ENCODE results near the gene TGM1.

Gene TGM1

GRCh38 chr14:24262821-24263733 is at the start of gene TGM1:
TSS of gene TGM1 (minus strand) at chr14:24263177. CDS start at chr14:24262352, 825 bp downstream.
- no peak for DNase-seq

- DNase-seq: no peak
Observed at GRCh38 chr14:24311837-24312615, 49.0 kb upstream of the TGM1 start.

GRCh38 chr14:24310646-24311604 is 47.9 kb upstream of the TGM1 start, which contains the start of gene LTB4R:
TSS of gene LTB4R (plus strand) at chr14:24311502. CDS start at chr14:24315652, 4,150 bp downstream.
- peak; percentile 61 for DNase-seq

GRCh38 chr14:24310265-24310645 is 47.3 kb upstream of the TGM1 start:
- DNase-seq: no peak

- DNase-seq: no peak
Observed at GRCh38 chr14:24309538-24310264, 46.7 kb upstream of the TGM1 start, which contains the start of gene LTB4R2. TSS of gene LTB4R2 (plus strand) at chr14:24310140. CDS start at chr14:24310665, 525 bp downstream.

GRCh38 chr14:24308342-24309124 is 45.6 kb upstream of the TGM1 start:
- DNase-seq: no peak

- DNase-seq: peak; percentile 54
Observed at GRCh38 chr14:24307575-24308341, 44.8 kb upstream of the TGM1 start, which contains the start of gene CIDEB. TSS of gene CIDEB (minus strand) at chr14:24307977. CDS start at chr14:24307858, 119 bp downstream.

- no peak for DNase-seq
Observed at GRCh38 chr14:24307156-24307574, 44.2 kb upstream of the TGM1 start.

GRCh38 chr14:24304019-24304387 is 41.0 kb upstream of the TGM1 start:
- DNase-seq: no peak

- DNase-seq: no peak
Observed at GRCh38 chr14:24300326-24300980, 37.5 kb upstream of the TGM1 start.

- DNase-seq: peak; percentile 93
Observed at GRCh38 chr14:24299255-24300191, 36.5 kb upstream of the TGM1 start, which contains the start of the genes DHRS1 and NOP9. TSS of gene DHRS1 (minus strand) at chr14:24299780. CDS start at chr14:24299106, 674 bp downstream. TSS of gene NOP9 (plus strand) at chr14:24299850. CDS start at chr14:24299955, 105 bp downstream.

GRCh38 chr14:24298892-24299254 is 35.9 kb upstream of the TGM1 start:
- DNase-seq: no peak

- DNase-seq: no peak
Observed at GRCh38 chr14:24297190-24297964, 34.4 kb upstream of the TGM1 start.

GRCh38 chr14:24296341-24297157 is 33.6 kb upstream of the TGM1 start:
- peak; percentile 72 for DNase-seq

GRCh38 chr14:24293525-24293924 is 30.5 kb upstream of the TGM1 start:
- DNase-seq: no peak

GRCh38 chr14:24292118-24292807 is 29.3 kb upstream of the TGM1 start:
- DNase-seq: no peak
